GM21526 (cell line): ENCODE data around the gene PHLDA1.

Source experiments
- ATAC-seq: cut with Tn5 transposase; IDR thresholded peaks from one replicate; pipeline ENCODE4 v1.9.1; 2021; ENCODE audit warnings: moderate library complexity; ENCODE audit not compliant: unreplicated experiment, low FRiP score

Gene PHLDA1

GRCh38 chr12:76038176-76038575, 6.6 kb upstream of the PHLDA1 start:
- no peak for ATAC-seq

DNA sequence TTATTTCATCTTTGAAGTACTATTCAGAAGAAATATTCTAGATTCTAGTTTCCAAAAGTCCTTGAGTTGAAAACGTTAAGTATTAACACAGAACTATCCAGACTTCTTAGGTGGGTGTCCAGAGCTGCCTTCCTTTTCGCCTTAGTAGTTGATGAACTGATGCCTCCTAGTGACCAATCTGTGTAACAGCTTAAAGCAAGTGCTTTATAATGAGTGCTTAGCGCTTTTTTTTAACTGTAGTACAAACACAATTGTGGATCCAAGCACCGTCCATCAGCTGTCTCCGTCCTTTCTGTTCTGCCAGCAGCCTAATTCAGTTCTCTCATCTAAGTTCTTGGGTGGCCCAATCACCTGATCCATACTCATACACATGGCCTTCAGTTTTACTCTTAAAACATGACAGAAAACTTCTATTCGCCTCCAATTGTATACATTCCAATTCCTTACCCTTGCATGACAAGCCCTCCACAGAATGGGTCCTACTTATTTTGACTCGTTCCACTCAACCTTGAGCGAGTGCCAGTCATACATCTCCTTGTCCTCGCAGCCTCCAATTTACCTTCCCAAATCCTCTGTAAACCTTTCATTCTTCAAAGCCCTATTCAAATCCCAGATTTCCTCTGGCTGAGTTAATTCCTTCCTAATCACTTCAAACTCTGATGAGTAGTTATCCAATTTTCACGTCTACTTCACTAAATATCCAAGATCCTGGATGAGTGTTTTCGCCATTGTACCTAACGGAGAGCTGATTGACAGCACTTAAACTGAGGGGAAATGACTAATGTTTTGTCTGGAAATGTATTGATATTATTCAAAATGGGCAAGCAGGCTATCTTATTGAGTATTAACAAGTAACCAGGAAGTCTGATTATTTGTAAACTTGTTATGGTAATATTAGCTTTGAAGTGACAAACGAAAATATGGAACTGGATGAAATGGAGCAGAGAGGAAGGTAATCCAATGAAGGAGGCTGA, 5.8 kb upstream of the PHLDA1 start:
- peak; percentile 66 for ATAC-seq

DNA sequence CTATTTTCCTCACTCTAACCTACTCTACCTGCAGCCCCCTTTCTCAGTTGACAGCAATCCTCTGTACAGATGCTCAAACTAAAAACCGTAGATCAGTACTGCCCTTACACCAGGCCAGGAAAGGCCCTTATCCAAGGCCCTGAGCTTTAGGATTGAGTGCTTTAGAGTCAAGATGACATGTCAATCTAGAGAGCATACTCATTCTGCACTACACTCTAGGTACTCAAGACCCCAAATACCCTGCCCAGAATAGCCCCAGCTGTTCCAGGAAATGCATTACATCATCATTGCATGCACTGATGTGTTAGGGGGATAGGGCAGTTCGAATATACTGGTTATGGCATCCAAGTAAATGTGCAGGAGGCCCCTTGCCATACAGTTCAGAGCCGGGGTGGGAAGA, 3.5 kb upstream of the PHLDA1 start:
- ATAC-seq: no peak

- ATAC-seq: no peak
Observed at GRCh38 chr12:76033081-76034011, 1.8 kb upstream of the PHLDA1 start.

GRCh38 chr12:76032043-76032981, 736 bp upstream of the PHLDA1 start:
- peak; percentile 24 for ATAC-seq

DNA sequence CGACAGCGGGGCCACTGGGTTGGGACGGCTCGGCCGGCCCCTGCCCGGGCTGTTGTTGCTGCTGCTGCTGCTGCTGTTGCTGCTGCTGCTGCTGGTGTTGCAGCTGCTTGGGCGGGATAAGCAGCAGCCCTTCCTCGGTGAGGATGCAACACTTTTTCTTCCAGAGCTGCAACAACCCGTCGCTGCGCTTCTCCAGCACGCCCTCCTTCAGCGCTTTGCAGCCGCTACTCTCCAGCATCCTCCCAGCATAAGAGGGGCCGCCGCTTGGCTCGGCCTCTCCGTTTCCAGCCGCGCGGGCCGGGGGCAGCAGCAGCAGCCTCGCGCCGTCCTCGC, 529 bp downstream of the PHLDA1 start:
- peak; percentile 22 for ATAC-seq

GRCh38 chr12:76030341-76031080, 1.1 kb downstream of the PHLDA1 start:
- no peak for ATAC-seq

DNA sequence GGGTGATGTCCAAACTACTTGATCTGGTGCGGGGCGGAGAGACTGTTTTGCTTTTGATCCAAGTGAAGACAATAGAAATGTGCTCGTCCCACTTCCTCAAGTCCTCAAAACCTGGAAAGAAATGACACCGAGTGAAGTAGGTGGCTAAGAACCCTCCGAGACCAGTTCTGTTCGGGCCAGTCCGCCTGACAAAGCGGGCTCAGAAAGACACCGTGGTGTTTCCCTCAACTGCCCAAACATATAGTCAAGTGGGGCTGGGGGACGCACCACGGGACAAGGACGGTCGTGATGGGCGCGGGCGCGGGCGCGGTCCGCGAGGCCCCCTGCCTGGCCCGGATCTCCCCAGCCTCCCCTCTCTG, 1.6 kb downstream of the PHLDA1 start:
- no peak for ATAC-seq

DNA sequence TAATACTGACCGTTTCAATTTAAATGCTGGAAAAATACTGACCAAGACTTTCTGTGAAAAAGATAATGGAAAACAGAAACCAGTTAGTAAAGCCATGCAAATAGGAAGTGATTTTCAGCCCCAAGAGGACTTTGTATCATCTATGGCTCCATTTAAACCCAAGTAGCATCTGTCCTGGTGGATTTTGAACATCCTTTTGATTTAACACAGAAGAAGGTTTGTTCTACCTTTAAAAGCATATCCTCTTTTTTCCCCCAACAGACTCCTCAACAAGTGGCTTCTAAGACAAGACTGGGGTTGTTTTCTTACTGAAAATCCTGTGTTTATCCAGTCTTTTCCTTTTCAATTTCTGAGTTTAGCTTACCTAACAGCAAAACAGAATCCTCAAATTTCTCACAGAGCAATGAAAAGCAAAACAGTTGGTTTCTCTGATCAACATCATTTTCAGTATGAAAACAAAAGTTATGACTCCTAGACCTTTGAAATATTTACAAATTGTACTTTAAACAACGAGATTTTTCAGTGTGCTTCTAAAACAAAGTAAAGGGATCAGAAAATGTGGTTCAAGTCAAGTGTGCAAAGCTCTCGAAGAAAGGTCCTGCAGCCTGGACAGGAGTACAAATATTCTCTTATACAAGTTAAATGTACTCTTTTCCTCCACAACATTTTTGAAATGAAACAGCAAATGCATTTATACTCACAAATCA, 2.9 kb downstream of the PHLDA1 start:
- no peak for ATAC-seq

DNA sequence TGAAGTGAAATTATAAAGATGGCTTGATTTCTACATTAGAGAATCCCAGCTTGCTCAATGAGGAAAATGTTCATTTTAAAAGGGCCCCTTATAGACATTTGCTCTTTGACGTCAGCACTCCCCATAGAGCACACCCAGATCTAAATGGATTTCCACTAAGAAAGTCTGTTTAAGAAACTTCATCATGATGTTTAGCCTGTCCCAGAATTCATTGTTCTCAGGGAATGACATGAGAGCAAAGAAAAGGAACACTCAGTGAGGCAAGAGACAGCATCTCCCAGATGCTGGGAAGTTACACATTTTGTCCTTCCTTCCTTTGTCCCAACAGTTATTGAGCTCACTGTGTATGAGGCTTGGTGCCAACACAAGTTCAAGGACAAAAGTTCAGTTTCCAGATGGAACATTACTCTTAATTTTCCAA, 4.9 kb downstream of the PHLDA1 start:
- ATAC-seq: no peak

DNA sequence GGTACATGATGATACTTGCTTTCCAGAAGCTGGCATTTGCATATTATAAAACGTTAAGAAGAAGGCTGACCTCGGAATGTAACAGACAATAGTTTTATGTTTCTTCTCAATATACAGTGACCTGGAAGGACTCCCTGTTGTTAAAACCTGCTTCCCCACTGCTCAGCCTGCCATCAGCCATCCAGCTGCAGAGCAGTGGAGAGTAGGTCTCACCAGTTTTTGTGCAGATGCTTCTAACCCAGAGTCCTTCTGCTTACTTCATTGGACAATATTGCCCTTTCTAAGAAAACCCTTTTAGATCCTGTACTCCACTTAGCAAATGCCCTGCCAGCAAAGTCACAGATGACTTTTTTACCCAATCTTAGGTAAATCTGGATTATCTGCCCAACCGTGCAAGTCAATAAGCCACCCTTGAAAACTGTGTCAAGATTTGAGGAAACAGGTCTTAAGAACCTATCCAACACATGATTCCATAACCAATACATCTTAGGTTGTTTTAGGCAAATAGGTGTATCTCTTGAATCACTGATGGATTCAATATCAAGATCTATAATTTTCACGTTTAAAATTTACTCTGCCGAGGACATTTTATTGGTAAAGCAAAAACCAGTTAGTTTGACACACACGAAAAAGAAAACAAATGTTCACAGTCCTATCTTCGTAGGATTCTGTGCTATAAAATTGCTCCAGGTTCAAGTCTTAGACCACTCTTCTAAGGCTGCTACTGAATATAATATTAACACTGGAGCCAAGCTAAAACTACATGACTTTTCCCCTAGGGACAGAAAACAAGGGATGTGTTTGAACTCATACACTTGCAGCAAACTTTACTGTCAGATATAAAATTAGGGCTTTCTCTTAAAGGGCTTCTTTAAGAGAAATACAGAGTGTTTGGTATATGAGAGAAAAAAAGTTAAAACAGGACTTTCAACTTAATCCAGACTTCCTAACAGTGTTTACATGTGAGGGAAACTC, 5.7 kb downstream of the PHLDA1 start:
- ATAC-seq: no peak

- no peak for ATAC-seq
Observed at GRCh38 chr12:76024942-76025600, 6.5 kb downstream of the PHLDA1 start.

- ATAC-seq: no peak
Observed at GRCh38 chr12:76024102-76024781, 7.3 kb downstream of the PHLDA1 start.

GRCh38 chr12:76023069-76023690, 8.4 kb downstream of the PHLDA1 start:
- ATAC-seq: no peak

DNA sequence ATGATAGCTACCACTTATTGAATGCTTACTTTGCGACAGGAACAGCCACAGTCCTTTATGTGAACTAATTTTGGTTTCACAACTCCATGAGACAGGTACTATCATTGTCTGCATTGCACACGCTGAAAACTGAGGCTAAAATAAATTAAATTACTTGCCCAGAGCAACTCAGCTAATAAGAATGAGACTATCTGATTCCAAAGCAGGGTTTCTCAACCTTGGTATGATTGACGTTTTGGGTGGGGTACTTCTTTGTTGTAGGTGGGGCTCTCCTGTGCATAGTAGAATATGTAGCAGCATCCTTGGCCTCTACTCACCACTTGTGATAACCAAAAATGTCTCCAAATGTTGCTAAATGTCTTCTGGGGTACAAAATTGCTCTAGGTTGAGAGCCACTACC, 9.1 kb downstream of the PHLDA1 start:
- ATAC-seq: no peak
